Activated B cell treated with CpG ODN at 0.5 μM for 24 hours (primary cell): ENCODE measurements around the gene SNORC. TPM values are rescaled to one million over a fixed set of nuclear protein-coding genes. Genes with fewer than 3 reads are reported as not detected.
A peak's percentile ranks its signal among the peaks of the same experiment; 100 is the strongest.

Source experiments
- ATAC-seq: fragments of 200-7000 bp; cut with Tn5 transposase; one replicate; pipeline ENCODE4 v1.10.0; 2021; ENCODE audit warnings: low read depth, mild to moderate bottlenecking, moderate library complexity
- CTCF ChIA-PET: fragments of 350-600 bp; sonication (Branson Sonifier 250); formaldehyde crosslinking; loops from one replicate; lab custom pipeline; 2021; ENCODE audit warnings: antibody characterized with exemption; lab: Charles Lee
- POLR2A ChIA-PET: fragments of 350-600 bp; sonication (Branson Sonifier 250); formaldehyde crosslinking; loops from one replicate; lab custom pipeline; 2021; ENCODE audit warnings: antibody characterized with exemption; lab: Charles Lee
- DNase-seq: peaks from one replicate; pipeline ENCODE4 v3.0.0; 2022
- H3K27ac Mint-ChIP-seq: one replicate; pipeline ENCODE4 v1.8.0; 2020; ENCODE audit warnings: mixed read lengths
- H3K27me3 Mint-ChIP-seq: one replicate; pipeline ENCODE4 v1.8.0; 2021; ENCODE audit warnings: mixed read lengths
- H3K36me3 Mint-ChIP-seq: one replicate; pipeline ENCODE4 v1.8.0; 2021; ENCODE audit warnings: low read depth, mixed read lengths
- H3K4me1 Mint-ChIP-seq: one replicate; pipeline ENCODE4 v1.8.0; 2021; ENCODE audit warnings: mixed read lengths
- H3K4me3 Mint-ChIP-seq: one replicate; pipeline ENCODE4 v1.8.0; 2020; ENCODE audit warnings: mild to moderate bottlenecking, mixed read lengths
- H3K9me3 Mint-ChIP-seq: one replicate; pipeline ENCODE4 v1.8.0; 2020; ENCODE audit warnings: mixed read lengths
- CTCF ChIP-seq: fragments of 200-600 bp; IDR thresholded peaks from one replicate; pipeline ENCODE4 v1.8.0; 2022; ENCODE audit warnings: antibody characterized with exemption, mild to moderate bottlenecking
- intact Hi-C: fragments of 100-400 bp; cut with micrococcal nuclease; formaldehyde crosslinking; loops from one replicate; pipeline ENCODE4 v1.15.1; 2024
- total RNA-seq: library from RNA; stranded (reverse); gene quantifications from 2 replicates; pipeline ENCODE4 v1.2.3, GENCODE V29; 2022

SNORC gene
- total RNA-seq, 1 donor from 2014 or later = 2.1 TPM

- no peaks in the 10 kb centered on the region for H3K36me3 Mint-ChIP-seq
- H3K27ac Mint-ChIP-seq = no peak overlapping the region
- peaks cover 20% of the 10 kb centered on the region for H3K27me3 Mint-ChIP-seq
- POLR2A ChIA-PET = no interaction called here
- no peak for TF ChIP-seq CTCF
- H3K4me3 Mint-ChIP-seq = no peak overlapping the region
- no peaks in the 10 kb centered on the region for H3K9me3 Mint-ChIP-seq
- intact Hi-C loops = no loop called here
- H3K4me1 Mint-ChIP-seq = peaks cover 2% of the 10 kb centered on the region
- peak; percentile 9 for DNase-seq
- ATAC-seq = no peak
- CTCF ChIA-PET = no interaction called here
Observed at GRCh38 chr2:232891621-232892071, 21.6 kb downstream of the SNORC start.

GRCh38 chr2:232892221-232892620 is 22.2 kb downstream of the SNORC start:
- H3K27me3 Mint-ChIP-seq = peaks cover 20% of the 10 kb centered on the region
- peaks cover 2% of the 10 kb centered on the region for H3K4me1 Mint-ChIP-seq
- H3K9me3 Mint-ChIP-seq = no peaks in the 10 kb centered on the region
- CTCF ChIA-PET = no interaction called here
- no peak overlapping the region for H3K4me3 Mint-ChIP-seq
- intact Hi-C loops = no loop called here
- TF ChIP-seq CTCF = no peak
- H3K27ac Mint-ChIP-seq = no peak overlapping the region
- H3K36me3 Mint-ChIP-seq = no peaks in the 10 kb centered on the region
- DNase-seq (no peak), ATAC-seq (no peak)
- POLR2A ChIA-PET = no interaction called here

- no peaks in the 10 kb centered on the region for H3K36me3 Mint-ChIP-seq
- H3K27ac Mint-ChIP-seq = no peak overlapping the region
- CTCF ChIA-PET = no interaction called here
- H3K4me1 Mint-ChIP-seq = peaks cover 2% of the 10 kb centered on the region
- DNase-seq = peak; percentile 9
- H3K4me3 Mint-ChIP-seq = no peak overlapping the region
- H3K27me3 Mint-ChIP-seq = peaks cover 20% of the 10 kb centered on the region
- no peaks in the 10 kb centered on the region for H3K9me3 Mint-ChIP-seq
- POLR2A ChIA-PET = no interaction called here
- no peak for ATAC-seq
- intact Hi-C loops = no loop called here
- no peak for TF ChIP-seq CTCF
Observed at GRCh38 chr2:232892843-232893242, 22.8 kb downstream of the SNORC start.

- no peak for ATAC-seq
- H3K9me3 Mint-ChIP-seq = no peaks in the 10 kb centered on the region
- H3K27ac Mint-ChIP-seq = no peak overlapping the region
- H3K36me3 Mint-ChIP-seq = no peaks in the 10 kb centered on the region
- no peak overlapping the region for H3K4me3 Mint-ChIP-seq
- peaks cover 2% of the 10 kb centered on the region for H3K4me1 Mint-ChIP-seq
- no peak for TF ChIP-seq CTCF
- peaks cover 20% of the 10 kb centered on the region for H3K27me3 Mint-ChIP-seq
- POLR2A ChIA-PET = no interaction called here
- intact Hi-C loops = no loop called here
- DNase-seq = no peak
- CTCF ChIA-PET = no interaction called here
Observed at GRCh38 chr2:232893834-232894233, 23.8 kb downstream of the SNORC start.

GRCh38 chr2:232894251-232894650 is 24.2 kb downstream of the SNORC start:
- ATAC-seq (no peak), DNase-seq (peak; percentile 6)
- H3K27ac Mint-ChIP-seq = no peak overlapping the region
- intact Hi-C loops = no loop called here
- peaks cover 2% of the 10 kb centered on the region for H3K4me1 Mint-ChIP-seq
- no peaks in the 10 kb centered on the region for H3K9me3 Mint-ChIP-seq
- ChIA-PET POLR2A (no interaction called here), CTCF (no interaction called here)
- peaks cover 20% of the 10 kb centered on the region for H3K27me3 Mint-ChIP-seq
- no peak overlapping the region for H3K4me3 Mint-ChIP-seq
- TF ChIP-seq CTCF = no peak
- no peaks in the 10 kb centered on the region for H3K36me3 Mint-ChIP-seq
